Activated CD8-positive, alpha-beta memory T cell treated with anti-CD3 and anti-CD28 coated beads, Interleukin-2, amount 50 U/mL, for 1 hour (primary cell): ENCODE measurements around the gene ECSIT.
A peak's percentile ranks its signal among the peaks of the same experiment; 100 is the strongest.
"Not testable (repeated sequence)": the region's sequence is repeated elsewhere in the genome, so short reads cannot be mapped to it uniquely, and the experiment has no call there.

ENCODE experiments used
- DNase-seq: peaks from one replicate; pipeline ENCODE4 v3.0.0-alpha.2; 2020; ENCODE audit errors: extremely low read depth

The ECSIT gene, protein sequence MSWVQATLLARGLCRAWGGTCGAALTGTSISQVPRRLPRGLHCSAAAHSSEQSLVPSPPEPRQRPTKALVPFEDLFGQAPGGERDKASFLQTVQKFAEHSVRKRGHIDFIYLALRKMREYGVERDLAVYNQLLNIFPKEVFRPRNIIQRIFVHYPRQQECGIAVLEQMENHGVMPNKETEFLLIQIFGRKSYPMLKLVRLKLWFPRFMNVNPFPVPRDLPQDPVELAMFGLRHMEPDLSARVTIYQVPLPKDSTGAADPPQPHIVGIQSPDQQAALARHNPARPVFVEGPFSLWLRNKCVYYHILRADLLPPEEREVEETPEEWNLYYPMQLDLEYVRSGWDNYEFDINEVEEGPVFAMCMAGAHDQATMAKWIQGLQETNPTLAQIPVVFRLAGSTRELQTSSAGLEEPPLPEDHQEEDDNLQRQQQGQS

GRCh38 chr19:11528551-11529341 is at the start of gene ECSIT:
TSS of gene ECSIT (minus strand) at chr19:11529134. CDS start at chr19:11519170, 9,964 bp downstream.
- DNase-seq, result peak; percentile 75

DNA sequence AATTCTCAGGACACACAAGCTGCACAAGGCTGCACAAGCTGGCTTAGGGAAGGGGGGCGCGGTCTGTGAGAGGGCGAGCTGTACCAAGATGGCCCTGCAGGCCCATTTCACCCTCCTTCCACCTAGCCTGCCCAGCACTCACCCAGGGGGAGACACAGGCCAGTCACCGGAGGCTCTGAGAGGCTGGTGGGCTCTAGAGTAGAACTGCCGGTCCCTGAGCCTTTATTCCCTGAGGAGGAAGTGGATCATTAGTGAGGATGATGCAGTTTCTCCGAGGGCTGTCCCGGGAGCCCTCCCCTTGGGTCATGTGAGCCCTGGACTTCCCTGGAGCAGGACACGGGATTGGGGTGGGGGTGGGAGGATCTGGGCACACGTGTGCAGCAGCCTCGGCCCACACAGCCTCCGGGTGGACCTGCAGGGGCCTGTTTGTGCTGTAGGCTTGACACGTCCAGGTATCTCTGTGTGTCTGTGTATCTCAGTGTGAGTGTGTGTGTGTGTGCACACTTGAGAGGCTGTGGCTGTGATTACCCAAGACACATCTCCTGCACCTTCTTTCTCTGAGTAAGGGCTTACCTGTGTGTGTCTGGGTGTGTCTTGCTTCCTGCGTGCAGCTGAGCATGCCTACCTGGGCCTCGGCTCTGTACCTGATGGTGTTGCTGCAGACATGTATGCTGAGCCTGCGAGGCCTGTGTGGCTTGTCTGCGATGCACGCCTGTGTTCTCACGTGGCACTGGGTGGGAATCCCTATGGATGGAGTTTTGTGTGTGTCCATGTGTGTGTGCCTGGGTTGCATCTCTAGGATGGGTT is 48.7 kb upstream of the ECSIT start, which contains the start of gene ACP5:
ACP5 (minus strand) TSS at position 195 of the 807 bp plus-strand sequence. CDS start 328 bp downstream, outside the sequence.
- no peak for DNase-seq

DNA sequence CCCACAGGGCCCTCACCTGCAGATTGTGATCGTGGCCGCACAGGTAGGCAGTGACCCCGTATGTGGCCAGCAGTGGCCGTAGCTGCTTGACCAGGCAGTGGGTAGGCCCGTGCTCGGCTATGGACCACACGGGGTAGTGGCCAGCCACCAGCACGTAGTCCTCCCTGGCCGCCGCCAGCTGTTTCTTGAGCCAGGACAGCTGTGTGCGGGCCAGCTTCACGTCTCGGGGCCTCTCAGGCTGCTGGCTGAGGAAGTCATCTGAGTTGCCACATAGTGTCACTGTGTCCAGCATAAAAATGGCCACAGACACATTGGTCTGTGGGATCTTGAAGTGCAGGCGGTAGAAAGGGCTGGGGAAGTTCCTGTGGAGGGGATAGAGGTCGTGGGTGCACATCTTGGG is 47.3 kb upstream of the ECSIT start:
- no peak for DNase-seq

- DNase-seq, result no peak
Measured at GRCh38 chr19:11574689-11575088, 45.8 kb upstream of the ECSIT start.

DNA sequence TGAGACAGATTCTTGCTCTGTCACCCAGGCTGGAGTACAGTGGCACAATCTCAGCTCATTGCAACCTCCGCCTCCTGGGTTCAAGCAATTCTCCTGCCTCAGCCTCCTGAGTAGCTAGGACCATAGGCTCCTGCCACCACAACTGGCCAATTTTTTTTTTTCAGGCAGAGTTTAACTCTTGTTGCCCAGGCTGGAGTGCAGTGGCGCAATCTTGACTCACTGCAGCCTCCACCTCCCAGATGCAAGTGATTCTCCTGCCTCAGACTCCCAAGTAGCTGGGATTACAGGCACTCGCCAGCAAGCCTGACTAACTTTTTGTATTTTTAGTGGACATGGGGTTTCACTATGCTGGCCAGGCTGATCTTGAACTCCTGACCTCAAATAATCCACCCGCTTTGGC is 44.8 kb upstream of the ECSIT start:
- DNase-seq, result not testable (repeated sequence)

GRCh38 chr19:11573354-11573753 is 44.4 kb upstream of the ECSIT start:
- not testable (repeated sequence) for DNase-seq

DNA sequence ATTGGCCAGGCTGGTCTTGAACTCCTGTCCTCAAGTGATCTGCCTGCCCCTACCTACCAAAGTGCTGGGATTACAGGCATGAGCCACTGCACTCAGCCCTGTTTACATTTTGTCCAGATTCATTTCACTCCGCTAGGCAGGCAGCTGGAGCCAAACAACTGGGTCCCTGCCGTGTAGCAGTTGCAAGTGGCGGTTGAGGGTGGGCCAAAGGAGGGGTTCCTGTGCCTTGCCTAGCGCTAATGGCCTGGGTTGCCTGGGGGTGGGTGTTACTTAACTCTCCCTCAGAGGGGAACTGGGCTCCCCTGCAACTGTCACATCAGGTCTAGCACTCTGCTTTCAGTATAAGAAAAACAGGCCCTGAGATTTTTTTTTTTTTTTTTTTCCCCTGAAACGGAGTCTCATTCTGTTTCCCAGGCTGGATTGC is 41.1 kb upstream of the ECSIT start:
- DNase-seq, result no peak

DNA sequence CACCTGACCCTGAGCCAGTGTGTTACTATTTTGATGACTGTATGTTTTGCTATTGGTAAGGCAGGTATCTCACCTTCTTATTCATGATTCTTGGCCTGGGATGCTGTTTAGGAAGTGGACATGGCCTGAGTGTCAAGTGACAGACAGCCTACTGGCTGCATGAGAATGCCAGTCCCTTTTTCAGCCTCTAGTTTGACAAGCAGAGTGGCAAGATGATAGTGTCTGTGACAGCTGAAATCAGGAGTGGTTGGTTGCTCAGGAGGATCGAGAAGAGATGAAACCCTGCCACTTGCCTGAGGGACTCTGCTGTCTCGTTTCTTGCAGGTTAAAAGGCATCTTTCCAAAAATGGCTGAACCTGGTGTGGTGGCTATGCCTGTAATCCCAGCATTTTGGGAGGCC is 37.2 kb upstream of the ECSIT start:
- no peak for DNase-seq

- DNase-seq, result not testable (repeated sequence)
Measured at GRCh38 chr19:11565649-11565980, 36.7 kb upstream of the ECSIT start.

- not testable (repeated sequence) for DNase-seq
Measured at GRCh38 chr19:11564082-11564807, 35.3 kb upstream of the ECSIT start.

DNA sequence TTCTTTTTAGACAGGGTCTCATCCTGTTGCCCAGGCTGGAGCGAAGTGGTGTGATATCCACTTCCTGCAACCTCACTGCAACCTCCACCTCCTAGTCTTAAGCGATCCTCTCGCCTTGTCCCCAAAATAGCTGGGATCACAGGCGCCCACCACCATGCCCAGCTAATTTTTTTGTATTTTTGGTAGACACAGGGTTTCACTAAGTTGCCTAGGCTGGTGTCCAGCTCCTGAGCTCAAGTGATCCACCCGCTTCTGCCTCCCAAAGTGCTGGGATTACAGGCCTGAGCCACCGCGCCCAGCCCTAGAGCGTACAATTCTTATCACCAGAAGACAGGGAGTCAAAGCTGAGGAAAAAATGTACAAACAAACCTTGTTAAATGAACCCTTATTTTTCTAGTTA is 34.6 kb upstream of the ECSIT start:
- no peak for DNase-seq

DNA sequence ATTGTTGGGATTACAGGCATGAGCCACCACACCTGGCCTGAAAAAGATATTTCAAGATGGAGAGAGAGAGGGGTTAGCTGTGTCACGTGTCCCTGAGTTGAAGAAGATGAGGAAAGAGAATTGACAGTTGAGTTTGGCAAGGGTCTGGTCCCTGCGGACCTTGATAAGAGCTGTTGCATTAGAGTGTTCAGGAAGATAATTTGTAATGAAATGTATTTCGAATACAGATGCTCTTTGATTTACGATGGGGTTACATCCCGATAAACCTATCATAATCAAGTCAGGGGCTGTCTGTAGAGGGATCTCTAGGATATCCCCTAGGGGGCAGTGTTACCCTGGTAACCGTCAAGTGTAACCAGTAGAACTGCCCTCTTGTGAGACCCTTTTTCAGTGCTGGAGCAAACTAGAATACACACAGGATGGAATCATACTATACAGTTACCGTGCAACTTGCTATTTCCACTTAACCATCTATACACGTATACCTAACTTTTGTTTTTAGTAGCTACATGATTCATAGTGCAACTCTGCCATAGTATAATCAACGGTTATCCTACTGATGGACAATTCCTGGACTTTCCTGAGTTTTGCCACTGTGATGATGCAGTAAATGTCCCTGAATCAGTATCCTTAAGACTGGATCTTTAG is 31.6 kb upstream of the ECSIT start:
- peak; percentile 45 for DNase-seq

DNA sequence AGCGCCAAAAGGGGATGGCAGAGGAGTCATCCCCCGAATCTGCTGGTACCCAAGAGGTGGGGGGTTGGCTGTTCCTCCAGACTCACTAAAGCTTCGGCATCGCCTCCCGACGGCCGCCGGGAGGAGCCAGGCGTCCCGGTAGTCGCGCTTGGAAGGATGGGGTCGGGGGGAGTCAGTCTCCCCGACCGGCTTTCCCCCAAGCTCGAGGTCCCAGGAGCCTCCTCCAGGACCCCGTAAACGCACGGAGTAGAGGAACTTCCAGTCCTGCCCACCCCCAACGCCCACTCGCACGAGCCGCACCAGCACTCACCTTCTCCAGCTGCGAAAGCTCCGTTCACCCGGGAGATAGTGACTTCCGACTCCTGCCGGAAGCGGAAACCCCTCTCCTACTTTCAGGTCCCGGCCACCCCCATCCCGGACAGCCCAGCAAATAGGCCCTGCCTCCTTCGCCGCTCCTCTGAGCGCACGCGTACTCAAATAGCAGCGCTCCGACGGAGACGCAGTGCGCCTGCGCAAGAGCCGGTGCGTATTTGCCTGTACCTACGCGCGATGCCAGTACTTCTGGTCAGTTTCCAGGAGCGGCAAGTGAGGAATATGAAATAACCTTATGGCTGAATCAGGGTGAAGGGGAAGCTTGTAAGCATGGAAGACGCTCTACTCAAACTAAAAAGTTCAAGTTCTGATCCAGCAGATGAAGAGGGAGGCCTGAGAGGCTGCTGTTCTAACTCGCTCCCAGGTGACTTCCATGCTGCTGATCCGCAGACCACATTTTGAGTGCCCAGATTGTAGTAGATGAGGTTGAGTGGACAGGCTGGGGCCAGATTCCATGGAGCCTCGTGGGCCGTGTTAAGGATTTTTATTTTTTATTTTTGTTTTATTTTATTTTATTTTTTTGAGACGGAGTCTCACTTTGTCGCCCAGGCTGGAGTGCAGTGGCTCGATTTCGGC is 30.2 kb upstream of the ECSIT start, which contains the start of gene ELOF1:
ELOF1 (minus strand) TSS at position 350 of the 948 bp plus-strand sequence. CDS start 4,883 bp downstream, outside the sequence.
- DNase-seq, result peak; percentile 96

GRCh38 chr19:11556634-11557420 is 27.9 kb upstream of the ECSIT start:
- no peak for DNase-seq

DNA sequence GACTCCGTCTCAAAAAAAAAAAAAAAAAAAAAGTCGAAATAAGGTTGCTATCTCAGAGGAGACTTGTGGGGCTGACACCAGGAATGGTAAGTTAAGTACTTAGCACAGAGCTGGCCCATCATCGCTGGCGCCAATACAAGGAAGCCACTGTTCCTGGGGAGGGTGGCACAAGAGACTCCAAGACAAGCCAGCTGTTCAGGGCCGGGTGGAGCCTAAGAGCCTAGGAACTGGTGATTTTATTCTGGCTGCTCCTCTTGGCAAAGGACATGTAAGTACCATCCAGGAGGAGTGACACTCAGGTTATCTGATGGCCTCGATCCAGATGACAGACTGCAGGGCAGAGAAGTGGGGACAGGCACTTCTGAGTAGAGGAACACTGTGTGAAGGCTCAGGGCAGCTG is 26.3 kb upstream of the ECSIT start:
- no peak for DNase-seq

DNA sequence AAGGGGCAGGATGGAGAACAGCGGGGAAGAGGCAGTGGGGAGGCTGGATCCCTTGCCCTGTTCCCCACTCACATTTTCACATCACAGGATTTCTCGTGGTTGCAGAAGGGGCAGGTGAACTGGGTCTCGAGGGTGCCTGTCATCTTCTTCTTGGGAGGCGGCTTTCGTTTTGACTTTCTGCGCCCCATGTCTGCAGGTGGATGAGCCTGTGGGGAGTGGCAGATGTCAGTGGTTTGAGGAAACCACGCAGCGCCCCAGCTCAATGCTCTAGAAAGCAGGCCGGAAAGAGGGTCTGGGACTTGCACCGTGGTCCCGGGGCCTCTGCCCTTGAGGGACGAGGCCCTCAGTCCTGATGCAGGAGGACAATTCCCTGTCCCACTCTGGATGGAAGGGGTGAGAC is 25.2 kb upstream of the ECSIT start:
- DNase-seq, result no peak

GRCh38 chr19:11552666-11553372 is 23.9 kb upstream of the ECSIT start:
- DNase-seq, result no peak

DNA sequence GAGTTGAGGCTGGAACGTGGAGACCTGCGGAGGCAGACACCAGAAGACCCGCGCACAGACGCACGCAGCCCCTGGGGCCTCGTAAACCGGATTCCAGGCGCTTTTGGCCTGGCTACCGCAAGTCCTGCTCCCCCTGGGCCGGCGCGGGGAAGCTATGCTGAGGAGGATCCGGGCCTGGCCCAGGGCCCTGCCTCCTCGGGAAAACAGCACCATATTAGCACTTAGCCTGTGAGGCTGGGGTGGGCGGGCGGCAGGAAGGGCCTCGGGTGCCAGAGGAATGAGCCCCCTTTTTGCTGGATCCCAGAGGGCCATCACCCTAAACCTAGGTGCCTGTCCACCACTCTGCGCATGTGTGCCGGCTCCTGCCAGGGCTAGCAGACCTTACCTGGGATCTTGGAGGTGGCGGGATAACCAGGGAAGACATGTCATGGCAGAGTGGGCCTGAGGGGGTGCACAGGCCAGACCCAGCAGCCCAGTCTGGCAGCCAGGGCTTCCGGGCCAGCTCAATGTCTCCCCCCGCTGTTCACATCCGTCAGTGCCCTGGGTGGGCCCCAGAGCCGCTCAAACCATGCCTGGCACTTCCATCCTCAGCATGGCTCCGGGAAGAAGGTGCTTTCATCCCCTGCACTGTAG is 22.8 kb upstream of the ECSIT start:
- no peak for DNase-seq
